ENCODE results near the gene STK17A. TPM values are rescaled to one million over a fixed set of nuclear protein-coding genes. Genes with fewer than 3 reads are reported as not detected.

Gene STK17A
- total and polyA plus RNA-seq, 9 donors: 9.9 to 19.9 (median 12.7) TPM

DNA sequence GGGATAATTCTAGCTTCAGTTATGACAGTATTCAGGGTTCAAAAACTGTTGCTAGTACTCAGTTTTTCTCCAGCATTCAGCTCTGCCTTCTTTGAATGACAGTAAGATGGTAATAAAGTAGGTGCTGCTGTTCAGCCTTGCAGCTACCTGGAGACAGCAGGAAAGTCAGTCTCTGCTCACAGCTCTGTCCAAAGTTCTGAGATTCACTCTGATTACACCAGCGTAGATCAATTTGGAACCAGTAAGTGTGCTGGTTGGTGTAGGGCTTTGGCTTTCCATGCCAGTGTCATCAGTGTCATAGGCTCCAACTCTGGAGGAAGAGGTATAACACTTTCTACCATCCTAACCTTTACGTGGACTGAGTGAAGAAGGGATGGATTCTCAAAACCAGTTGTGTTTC lies 26.2 kb downstream of the STK17A start:
- H3K4me1 ChIP-seq (ENCODE audit: insufficient read depth): peaks cover 2% of the 10 kb centered on the region
- no peak overlapping the region for H3K27ac ChIP-seq
- WGBS, 3 donors: 95 to 98% (median 96%) methylated on average over 2 of the region's 2 CpGs

DNA sequence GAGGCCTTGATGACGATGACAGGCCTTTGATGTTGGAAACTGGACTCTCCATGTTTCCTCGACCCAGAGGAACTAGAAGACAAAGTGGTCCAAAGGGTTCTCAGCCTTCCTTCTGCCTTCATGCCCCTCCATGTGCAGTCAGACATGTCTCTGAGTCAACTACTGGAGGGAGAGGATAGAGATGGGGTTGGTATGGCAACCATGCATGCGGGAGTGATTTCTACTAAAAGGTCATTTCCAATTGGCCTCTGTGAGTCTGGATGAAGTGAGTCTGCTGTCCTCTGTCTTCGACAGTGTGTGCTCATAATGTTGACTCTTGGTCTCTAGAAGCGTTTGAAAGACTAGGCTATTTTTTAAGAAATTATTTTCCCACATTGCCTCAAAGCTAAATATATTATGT lies 29.2 kb downstream of the STK17A start:
- TF ChIP-seq POLR2A (IDR thresholded peaks at IDR 0.05) (no peak), EP300 (IDR thresholded peaks at IDR 0.05) (no peak), CTCF (IDR thresholded peaks at IDR 0.05) (no peak)
- 66 to 67% (median 66%) methylated on average over 5 of the region's 5 CpGs for WGBS, 3 donors
- H3K9me3 ChIP-seq: no peaks in the 10 kb centered on the region
- H3K4me3 ChIP-seq: no peak overlapping the region
- H3K36me3 ChIP-seq: no peaks in the 10 kb centered on the region
- no peaks in the 10 kb centered on the region for H3K27me3 ChIP-seq
- no peak for DNase-seq
- peaks cover 2% of the 10 kb centered on the region for H3K4me1 ChIP-seq (ENCODE audit: insufficient read depth)
- H3K27ac ChIP-seq: no peak overlapping the region
- intact Hi-C loops (cut with DNase I): no loop called here

More for the DNA sequence above, 26.2 kb downstream of the STK17A start:
- DNase-seq: no peak
- Histone ChIP-seq H3K36me3 (no peaks in the 10 kb centered on the region), H3K27me3 (no peaks in the 10 kb centered on the region), H3K9me3 (no peaks in the 10 kb centered on the region), H3K4me3 (no peak overlapping the region)
- intact Hi-C loops (cut with DNase I): no loop called here
- TF ChIP-seq CTCF (IDR thresholded peaks at IDR 0.05) (no peak), EP300 (IDR thresholded peaks at IDR 0.05) (no peak), POLR2A (IDR thresholded peaks at IDR 0.05) (no peak)

GRCh38 chr7:43612599-43613589 lies 30.0 kb downstream of the STK17A start:
- Histone ChIP-seq H3K4me1 (ENCODE audit: insufficient read depth) (peaks cover 2% of the 10 kb centered on the region), H3K9me3 (no peaks in the 10 kb centered on the region), H3K4me3 (no peak overlapping the region), H3K36me3 (no peaks in the 10 kb centered on the region), H3K27me3 (no peaks in the 10 kb centered on the region), H3K27ac (no peak overlapping the region)
- WGBS, 3 donors: 38 to 43% (median 40%) methylated on average over 3 of the region's 3 CpGs
- TF ChIP-seq CTCF (IDR thresholded peaks at IDR 0.05) (no peak), POLR2A (IDR thresholded peaks at IDR 0.05) (no peak), EP300 (IDR thresholded peaks at IDR 0.05) (no peak)
- no peak for DNase-seq
- intact Hi-C loops (cut with DNase I): no loop called here

- Histone ChIP-seq H3K27me3 (no peaks in the 10 kb centered on the region), H3K4me1 (ENCODE audit: insufficient read depth) (peaks cover 2% of the 10 kb centered on the region), H3K9me3 (no peaks in the 10 kb centered on the region), H3K27ac (no peak overlapping the region), H3K4me3 (no peak overlapping the region), H3K36me3 (no peaks in the 10 kb centered on the region)
- 85 to 89% (median 86%) methylated on average over 7 of the region's 7 CpGs for WGBS, 3 donors
- TF ChIP-seq POLR2A (IDR thresholded peaks at IDR 0.05) (no peak), EP300 (IDR thresholded peaks at IDR 0.05) (no peak), CTCF (IDR thresholded peaks at IDR 0.05) (no peak)
- DNase-seq: no peak
- intact Hi-C loops (cut with DNase I): no loop called here
Observed at GRCh38 chr7:43615558-43616145, 32.7 kb downstream of the STK17A start.

Data from ovary (tissue), 9 donors.